Measurements from ENCODE around the gene DNAI2.

DNA sequence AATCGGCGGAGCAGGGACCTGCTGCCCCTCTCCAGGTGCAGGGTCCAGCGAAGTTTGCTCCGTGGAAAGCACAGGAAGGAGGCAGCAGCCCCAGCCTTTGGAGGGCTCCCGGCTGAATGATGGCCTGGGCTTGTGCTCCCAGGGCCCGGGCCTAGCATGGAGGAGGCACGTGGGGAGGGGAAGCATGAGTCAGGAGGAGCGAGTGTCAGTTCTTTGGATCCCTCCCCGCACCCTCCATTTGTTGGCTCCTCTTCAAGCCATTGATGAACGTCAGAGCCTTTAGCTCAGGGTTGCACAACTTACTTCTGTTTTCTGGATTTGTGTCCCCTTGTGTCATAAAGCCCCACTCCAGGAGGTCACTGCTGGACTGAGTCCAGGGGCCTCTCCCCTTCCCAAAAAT lies 34.9 kb upstream of the DNAI2 start:
- no peak for TF ChIP-seq CTCF (IDR thresholded peaks at IDR 0.05)
- no peak for TF ChIP-seq POLR2A (IDR thresholded peaks at IDR 0.05)

Measured in uterus (tissue), 2 donors.